Loucy (cell line): ENCODE measurements around the gene GNA14.

Source experiments
- EZH2phosphoT487 ChIP-seq: fragments of 200-600 bp; IDR thresholded peaks from 2 replicates; pipeline ENCODE4 v1.6.1; 2018; ENCODE audit warnings: antibody characterized with exemption, mild to moderate bottlenecking, moderate library complexity, borderline replicate concordance
- TF ChIP-seq, protein P1 (sequence below): fragments of 200-600 bp; sonication (generic); conservative IDR thresholded peaks from 2 replicates; pipeline ENCODE4 v1.5.1; 2014; ENCODE audit warnings: mild to moderate bottlenecking, antibody characterized with exemption, low read length

DNA sequence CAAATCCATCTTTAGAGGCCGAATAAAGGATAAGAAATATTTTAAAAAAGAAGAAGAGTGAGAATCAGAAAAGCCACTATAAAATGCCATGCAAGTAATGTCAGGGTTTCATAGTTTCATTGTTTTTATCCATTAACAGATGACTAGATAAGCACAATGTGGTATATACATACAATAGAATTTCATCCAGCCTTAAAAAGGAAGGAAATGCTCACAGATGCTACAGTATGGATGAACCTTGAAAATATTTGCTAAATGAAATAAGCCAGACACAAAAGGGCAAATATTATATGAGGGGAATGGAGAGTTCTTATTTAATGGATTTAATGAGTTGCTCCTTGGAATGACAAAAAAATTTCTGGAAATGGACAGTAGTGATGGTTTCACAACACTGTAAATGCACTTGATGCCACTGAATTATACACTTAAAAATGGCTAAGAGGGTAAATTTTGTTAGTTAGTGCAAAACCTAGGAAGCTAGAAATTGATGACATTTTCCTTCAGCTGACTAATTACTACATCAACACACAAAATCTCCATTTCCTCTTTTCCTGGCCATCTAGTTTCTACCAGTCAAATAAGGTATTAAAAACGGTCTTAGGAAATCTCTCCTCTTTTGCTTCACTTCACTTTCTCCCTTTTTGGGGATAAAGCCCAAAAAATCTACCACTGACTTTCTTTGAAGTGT lies 86.6 kb downstream of the GNA14 start:
- TF ChIP-seq, protein P1, sequence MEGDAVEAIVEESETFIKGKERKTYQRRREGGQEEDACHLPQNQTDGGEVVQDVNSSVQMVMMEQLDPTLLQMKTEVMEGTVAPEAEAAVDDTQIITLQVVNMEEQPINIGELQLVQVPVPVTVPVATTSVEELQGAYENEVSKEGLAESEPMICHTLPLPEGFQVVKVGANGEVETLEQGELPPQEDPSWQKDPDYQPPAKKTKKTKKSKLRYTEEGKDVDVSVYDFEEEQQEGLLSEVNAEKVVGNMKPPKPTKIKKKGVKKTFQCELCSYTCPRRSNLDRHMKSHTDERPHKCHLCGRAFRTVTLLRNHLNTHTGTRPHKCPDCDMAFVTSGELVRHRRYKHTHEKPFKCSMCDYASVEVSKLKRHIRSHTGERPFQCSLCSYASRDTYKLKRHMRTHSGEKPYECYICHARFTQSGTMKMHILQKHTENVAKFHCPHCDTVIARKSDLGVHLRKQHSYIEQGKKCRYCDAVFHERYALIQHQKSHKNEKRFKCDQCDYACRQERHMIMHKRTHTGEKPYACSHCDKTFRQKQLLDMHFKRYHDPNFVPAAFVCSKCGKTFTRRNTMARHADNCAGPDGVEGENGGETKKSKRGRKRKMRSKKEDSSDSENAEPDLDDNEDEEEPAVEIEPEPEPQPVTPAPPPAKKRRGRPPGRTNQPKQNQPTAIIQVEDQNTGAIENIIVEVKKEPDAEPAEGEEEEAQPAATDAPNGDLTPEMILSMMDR, result no peak
- no peak for TF ChIP-seq EZH2phosphoT487
